Neural progenitor cell (in vitro differentiated cells): Measurements from ENCODE around the gene DOCK11. TPM values are rescaled to one million over a fixed set of nuclear protein-coding genes. Genes with fewer than 3 reads are reported as not detected.
A peak's percentile ranks its signal among the peaks of the same experiment; 100 is the strongest.

Experiments used
- DNase-seq: peaks from one replicate; pipeline ENCODE4 v3.0.0-alpha.2; 2016; ENCODE audit warnings: low spot score
- H2AFZ ChIP-seq: fragments of 200-600 bp; sonication (generic); replicated peaks from 2 replicates; pipeline ENCODE4 v1.6.1; 2016; ENCODE audit warnings: antibody characterized with exemption
- H3F3A ChIP-seq: fragments of 200-600 bp; sonication (generic); 2 replicates; pipeline ENCODE4 v1.6.1; 2016; ENCODE audit warnings: antibody characterized with exemption, low read depth
- H3K27ac ChIP-seq: fragments of 200-600 bp; sonication (generic); 2 replicates; pipeline ENCODE4 v1.5.1; 2016; ENCODE audit warnings: mild to moderate bottlenecking
- H3K27me3 ChIP-seq: fragments of 200-600 bp; sonication (generic); 2 replicates; pipeline ENCODE4 v1.6.1; 2016; ENCODE audit warnings: mild to moderate bottlenecking, moderate library complexity
- H3K36me3 ChIP-seq: fragments of 200-600 bp; sonication (generic); 2 replicates; pipeline ENCODE4 v1.5.1; 2016
- H3K4me1 ChIP-seq: fragments of 200-600 bp; sonication (generic); 2 replicates; pipeline ENCODE4 v1.6.1; 2016; ENCODE audit warnings: mixed run types
- H3K4me2 ChIP-seq: fragments of 200-600 bp; sonication (generic); 2 replicates; pipeline ENCODE4 v1.6.1; 2016
- H3K4me3 ChIP-seq: fragments of 200-600 bp; sonication (generic); 2 replicates; pipeline ENCODE4 v1.5.1; 2016
- H3K79me2 ChIP-seq: fragments of 200-600 bp; sonication (generic); 2 replicates; pipeline ENCODE4 v1.6.1; 2016; ENCODE audit warnings: low read depth
- H3K9ac ChIP-seq: fragments of 200-600 bp; sonication (generic); 2 replicates; pipeline ENCODE4 v1.6.1; 2016
- H3K9me3 ChIP-seq: fragments of 200-600 bp; sonication (generic); 2 replicates; pipeline ENCODE4 v1.5.1; 2016; ENCODE audit warnings: low read depth
- H4K20me1 ChIP-seq: fragments of 200-600 bp; sonication (generic); 2 replicates; pipeline ENCODE4 v1.6.1; 2016; ENCODE audit warnings: low read depth
- H3K27ac Mint-ChIP-seq: 3 replicates; pipeline ENCODE4 v1.8.0; 2021; ENCODE audit warnings: mixed read lengths
- H3K27me3 Mint-ChIP-seq: 2 replicates; pipeline ENCODE4 v1.8.0; 2022; ENCODE audit warnings: low read depth, mild to moderate bottlenecking, inconsistent platforms, moderate library complexity, mixed read lengths; ENCODE audit not compliant: insufficient read depth
- H3K36me3 Mint-ChIP-seq: 3 replicates; pipeline ENCODE4 v1.8.0; 2021; ENCODE audit warnings: mixed read lengths
- H3K4me1 Mint-ChIP-seq: 3 replicates; pipeline ENCODE4 v1.8.0; 2021; ENCODE audit warnings: mixed read lengths
- H3K4me3 Mint-ChIP-seq: 3 replicates; pipeline ENCODE4 v1.8.0; 2021; ENCODE audit warnings: mild to moderate bottlenecking, moderate library complexity, mixed read lengths
- H3K9me3 Mint-ChIP-seq: 3 replicates; pipeline ENCODE4 v1.8.0; 2020; ENCODE audit warnings: mixed read lengths
- CTCF ChIP-seq: fragments of 200-600 bp; sonication (generic); IDR thresholded peaks from 2 replicates; pipeline ENCODE4 v1.5.1; 2017; ENCODE audit warnings: antibody characterized with exemption, mild to moderate bottlenecking
- EZH2 ChIP-seq: fragments of 200-600 bp; sonication (generic); IDR thresholded peaks from 2 replicates; pipeline ENCODE4 v1.6.1; 2017; ENCODE audit warnings: antibody characterized with exemption, mild to moderate bottlenecking, moderate library complexity
- EZH2phosphoT487 ChIP-seq: fragments of 200-600 bp; sonication (generic); IDR thresholded peaks from 2 replicates; pipeline ENCODE4 v1.6.1; 2017; ENCODE audit warnings: antibody characterized with exemption
- total RNA-seq: library from RNA; depleted of rRNA; stranded (reverse); fragments of >200 nt; gene quantifications from 2 replicates; pipeline ENCODE4 v1.2.3, GENCODE V29; 2015; ENCODE audit warnings: low replicate concordance

Gene DOCK11
- total RNA-seq, 1 donor from 2014 or later, result 20.9 TPM

- Histone ChIP-seq H3K9ac (no peak overlapping the region), H3K36me3 (no peaks in the 10 kb centered on the region), H3K4me3 (no peak overlapping the region), H2AFZ (no peak overlapping the region), H3F3A (no peaks in the 10 kb centered on the region), H3K79me2 (no peaks in the 10 kb centered on the region), H3K4me2 (no peak overlapping the region), H3K27me3 (no peaks in the 10 kb centered on the region), H4K20me1 (no peaks in the 10 kb centered on the region), H3K27ac (no peak overlapping the region), H3K4me1 (no peaks in the 10 kb centered on the region), H3K9me3 (no peaks in the 10 kb centered on the region)
- Mint-ChIP-seq H3K4me1 (peaks cover 25% of the 10 kb centered on the region), H3K4me3 (no peak overlapping the region), H3K9me3 (peaks cover 11% of the 10 kb centered on the region), H3K27me3 (peaks cover 2% of the 10 kb centered on the region), H3K36me3 (peaks cover 16% of the 10 kb centered on the region), H3K27ac (peak overlapping the region; percentile 46)
- no peak for TF ChIP-seq EZH2phosphoT487
- no peak for TF ChIP-seq EZH2
- TF ChIP-seq CTCF, result no peak
- no peak for DNase-seq
Measured at GRCh38 chrX:118526149-118526548, 30.5 kb downstream of the DOCK11 start.

GRCh38 chrX:118528071-118528737 is 32.6 kb downstream of the DOCK11 start:
- Mint-ChIP-seq H3K4me1 (peaks cover 26% of the 10 kb centered on the region), H3K9me3 (peaks cover 17% of the 10 kb centered on the region), H3K4me3 (no peak overlapping the region), H3K27ac (no peak overlapping the region), H3K36me3 (peaks cover 18% of the 10 kb centered on the region), H3K27me3 (peaks cover 2% of the 10 kb centered on the region)
- Histone ChIP-seq H3K4me3 (no peak overlapping the region), H4K20me1 (no peaks in the 10 kb centered on the region), H3K27ac (no peak overlapping the region), H3K27me3 (no peaks in the 10 kb centered on the region), H3K4me2 (no peak overlapping the region), H3K9ac (no peak overlapping the region), H3K79me2 (no peaks in the 10 kb centered on the region), H2AFZ (no peak overlapping the region), H3K4me1 (no peaks in the 10 kb centered on the region), H3F3A (no peaks in the 10 kb centered on the region), H3K9me3 (no peaks in the 10 kb centered on the region), H3K36me3 (no peaks in the 10 kb centered on the region)
- DNase-seq, result no peak
- TF ChIP-seq EZH2phosphoT487, result no peak

- Histone ChIP-seq H2AFZ (no peak overlapping the region), H3K4me3 (no peak overlapping the region), H3K9ac (no peak overlapping the region), H3K27ac (no peak overlapping the region), H3K79me2 (no peaks in the 10 kb centered on the region), H3K27me3 (no peaks in the 10 kb centered on the region), H3F3A (no peaks in the 10 kb centered on the region), H3K9me3 (no peaks in the 10 kb centered on the region), H3K36me3 (no peaks in the 10 kb centered on the region), H4K20me1 (no peaks in the 10 kb centered on the region), H3K4me2 (no peak overlapping the region), H3K4me1 (peaks cover 10% of the 10 kb centered on the region)
- no peak for DNase-seq
- peaks cover 2% of the 10 kb centered on the region for H3K27me3 Mint-ChIP-seq
- H3K36me3 Mint-ChIP-seq, result peaks cover 16% of the 10 kb centered on the region
- TF ChIP-seq EZH2 (no peak), EZH2phosphoT487 (no peak), CTCF (no peak)
- peaks cover 46% of the 10 kb centered on the region for H3K4me1 Mint-ChIP-seq
- H3K9me3 Mint-ChIP-seq, result peaks cover 14% of the 10 kb centered on the region
- H3K27ac Mint-ChIP-seq, result no peak overlapping the region
- H3K4me3 Mint-ChIP-seq, result no peak overlapping the region
Measured at GRCh38 chrX:118530219-118530911, 34.8 kb downstream of the DOCK11 start.
